LNCaP clone FGC (cell line): ENCODE data around the gene ACOT9.
A peak's percentile ranks its signal among the peaks of the same experiment; 100 is the strongest.

Experiments used
- DNase-seq: peaks from one replicate; pipeline ENCODE4 v3.0.0-alpha.2; 2011; ENCODE audit warnings: low read depth
- H3K4me3 ChIP-seq: 2 replicates; pipeline ENCODE4 v1.5.1; 2011; ENCODE audit warnings: mild to moderate bottlenecking, low read depth, low read length, control low read depth
- TF ChIP-seq, protein P1 (sequence below): IDR thresholded peaks from 2 replicates; pipeline ENCODE4 v1.5.1; 2012; ENCODE audit warnings: mild to moderate bottlenecking; ENCODE audit not compliant: control insufficient read depth, insufficient read depth; ENCODE audit errors: extremely low read depth

Gene ACOT9, protein sequence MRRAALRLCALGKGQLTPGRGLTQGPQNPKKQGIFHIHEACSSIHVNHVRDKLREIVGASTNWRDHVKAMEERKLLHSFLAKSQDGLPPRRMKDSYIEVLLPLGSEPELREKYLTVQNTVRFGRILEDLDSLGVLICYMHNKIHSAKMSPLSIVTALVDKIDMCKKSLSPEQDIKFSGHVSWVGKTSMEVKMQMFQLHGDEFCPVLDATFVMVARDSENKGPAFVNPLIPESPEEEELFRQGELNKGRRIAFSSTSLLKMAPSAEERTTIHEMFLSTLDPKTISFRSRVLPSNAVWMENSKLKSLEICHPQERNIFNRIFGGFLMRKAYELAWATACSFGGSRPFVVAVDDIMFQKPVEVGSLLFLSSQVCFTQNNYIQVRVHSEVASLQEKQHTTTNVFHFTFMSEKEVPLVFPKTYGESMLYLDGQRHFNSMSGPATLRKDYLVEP

DNA sequence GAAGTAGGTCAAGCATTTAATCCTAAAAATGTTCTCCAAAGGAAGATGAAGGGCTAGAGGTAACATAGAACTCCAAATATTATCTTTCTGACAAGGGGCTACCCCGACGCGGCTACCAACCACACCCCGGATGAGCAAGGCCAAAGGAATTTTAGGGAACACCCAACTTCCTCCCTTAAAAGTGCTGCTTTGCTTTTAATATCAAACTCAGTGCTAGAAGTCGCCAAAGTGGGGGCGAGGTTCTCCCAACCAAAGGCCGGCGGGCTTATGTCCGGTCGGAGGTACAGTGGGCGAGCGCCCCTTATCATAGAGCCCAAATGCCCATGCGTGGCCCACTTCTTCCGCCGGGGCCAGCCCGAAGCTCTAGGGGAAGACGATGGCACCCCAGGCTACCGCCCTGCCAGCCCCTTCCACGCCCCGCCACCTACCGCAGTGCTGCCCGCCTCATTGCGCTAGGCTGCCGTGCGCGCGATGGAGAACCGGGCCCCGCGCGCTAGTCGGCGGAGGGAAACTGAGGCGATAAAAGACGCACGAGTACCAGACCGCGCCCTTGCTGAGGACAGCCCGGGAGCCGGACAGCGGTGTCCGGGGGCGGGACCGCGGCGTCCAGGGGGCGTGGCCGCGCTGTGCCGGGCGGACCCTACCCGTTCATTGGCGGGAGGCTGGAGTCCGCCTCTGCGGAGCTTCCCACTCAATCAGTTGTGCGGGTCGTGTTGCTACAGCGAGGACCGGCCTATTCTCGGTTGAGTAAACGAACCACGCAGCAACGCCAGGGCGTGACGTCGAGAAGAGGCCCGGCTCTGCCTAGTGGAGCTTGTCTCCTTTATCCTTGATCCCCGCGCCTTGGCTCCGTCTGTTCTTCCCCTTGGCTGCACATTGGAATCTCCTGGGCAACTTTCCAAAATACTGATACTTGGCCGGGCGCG, at the start of gene ACOT9:
Gene ACOT9 (minus strand): TSS at position 580 of the 926 bp plus-strand sequence. CDS start 132 bp downstream, at position 448.
- peak; percentile 91 for DNase-seq
- TF ChIP-seq, protein P1, sequence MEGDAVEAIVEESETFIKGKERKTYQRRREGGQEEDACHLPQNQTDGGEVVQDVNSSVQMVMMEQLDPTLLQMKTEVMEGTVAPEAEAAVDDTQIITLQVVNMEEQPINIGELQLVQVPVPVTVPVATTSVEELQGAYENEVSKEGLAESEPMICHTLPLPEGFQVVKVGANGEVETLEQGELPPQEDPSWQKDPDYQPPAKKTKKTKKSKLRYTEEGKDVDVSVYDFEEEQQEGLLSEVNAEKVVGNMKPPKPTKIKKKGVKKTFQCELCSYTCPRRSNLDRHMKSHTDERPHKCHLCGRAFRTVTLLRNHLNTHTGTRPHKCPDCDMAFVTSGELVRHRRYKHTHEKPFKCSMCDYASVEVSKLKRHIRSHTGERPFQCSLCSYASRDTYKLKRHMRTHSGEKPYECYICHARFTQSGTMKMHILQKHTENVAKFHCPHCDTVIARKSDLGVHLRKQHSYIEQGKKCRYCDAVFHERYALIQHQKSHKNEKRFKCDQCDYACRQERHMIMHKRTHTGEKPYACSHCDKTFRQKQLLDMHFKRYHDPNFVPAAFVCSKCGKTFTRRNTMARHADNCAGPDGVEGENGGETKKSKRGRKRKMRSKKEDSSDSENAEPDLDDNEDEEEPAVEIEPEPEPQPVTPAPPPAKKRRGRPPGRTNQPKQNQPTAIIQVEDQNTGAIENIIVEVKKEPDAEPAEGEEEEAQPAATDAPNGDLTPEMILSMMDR, result no peak
- H3K4me3 ChIP-seq, result peak within 1 kb of the TSS; percentile 67

DNA sequence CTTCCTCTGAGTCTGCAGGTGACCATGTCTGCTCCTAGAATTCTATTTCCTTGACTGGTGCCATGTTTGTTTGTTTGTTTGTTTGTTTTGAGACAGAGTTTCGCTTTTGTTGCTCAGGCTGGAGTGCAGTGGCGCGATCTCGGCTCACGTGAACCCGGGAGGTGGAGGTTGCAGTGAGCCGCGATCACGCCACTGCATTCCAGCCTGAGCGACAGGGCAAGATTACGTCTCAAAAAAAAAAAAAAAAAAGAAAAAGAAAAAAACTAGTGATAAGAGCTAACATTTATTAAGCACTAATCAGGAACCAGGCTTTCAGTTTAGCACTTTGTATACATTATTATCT, 47.0 kb upstream of the ACOT9 start:
- no peak for DNase-seq
- no peak overlapping the region for H3K4me3 ChIP-seq
- TF ChIP-seq, protein P1, result no peak

DNA sequence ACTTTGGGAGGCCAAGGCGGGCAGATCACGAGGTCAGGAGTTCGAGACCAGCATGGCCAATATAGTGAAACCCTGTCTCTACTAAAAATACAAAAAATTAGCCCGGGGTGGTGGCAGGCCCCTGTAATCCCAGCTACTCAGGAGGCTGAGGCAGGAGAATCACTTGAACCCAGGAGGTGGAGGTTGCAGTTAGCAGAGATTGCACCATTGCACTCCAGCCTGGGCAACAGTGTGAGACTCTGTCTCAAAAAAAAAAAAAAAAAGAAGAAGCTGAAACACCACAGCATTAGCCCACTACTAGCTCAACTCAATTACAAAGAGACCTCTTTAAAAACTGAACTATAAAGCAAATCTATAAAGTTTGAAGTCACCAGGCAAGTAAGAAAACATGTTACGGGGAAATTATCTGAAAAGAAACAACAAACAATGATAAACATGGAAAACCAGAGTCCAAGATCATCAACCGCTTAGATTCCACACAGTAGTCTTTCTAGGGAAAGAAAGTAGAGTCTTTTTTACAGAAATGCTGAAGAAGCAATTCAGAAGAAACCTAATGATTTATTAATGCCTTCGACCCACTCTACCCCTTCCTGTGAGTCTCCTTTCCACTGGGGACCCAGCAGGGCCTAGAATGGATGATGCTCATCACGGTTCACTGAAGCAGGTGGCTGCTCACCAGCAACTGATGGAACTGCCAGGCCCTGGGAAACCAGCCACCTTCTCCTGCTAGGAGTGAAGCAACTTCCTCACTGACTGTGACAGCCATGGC, 46.5 kb upstream of the ACOT9 start:
- TF ChIP-seq, protein P1, result no peak

DNA sequence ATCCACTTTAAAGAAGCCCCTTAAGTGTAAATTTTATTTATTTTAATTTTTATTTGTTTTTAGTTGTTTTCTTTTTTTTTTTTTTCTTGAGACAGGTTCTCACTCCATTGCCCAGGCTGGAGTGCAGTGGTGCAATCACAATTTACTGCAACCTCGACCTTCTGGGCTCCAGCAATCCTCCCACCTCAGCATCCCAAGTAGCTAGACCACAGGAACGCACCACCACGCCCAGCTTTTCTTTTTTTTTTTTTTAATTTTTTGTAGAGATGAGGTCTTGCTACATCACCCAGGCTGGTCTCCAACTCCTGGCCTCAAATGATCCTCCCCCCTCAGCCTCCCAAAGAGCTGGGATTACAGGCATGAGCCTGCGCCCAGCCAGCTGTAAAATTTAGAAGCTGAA, 45.9 kb upstream of the ACOT9 start:
- no peak overlapping the region for H3K4me3 ChIP-seq
- TF ChIP-seq, protein P1, result no peak
- no peak for DNase-seq

More for the DNA sequence above, 46.5 kb upstream of the ACOT9 start:
- no peak overlapping the region for H3K4me3 ChIP-seq
- DNase-seq, result no peak

DNA sequence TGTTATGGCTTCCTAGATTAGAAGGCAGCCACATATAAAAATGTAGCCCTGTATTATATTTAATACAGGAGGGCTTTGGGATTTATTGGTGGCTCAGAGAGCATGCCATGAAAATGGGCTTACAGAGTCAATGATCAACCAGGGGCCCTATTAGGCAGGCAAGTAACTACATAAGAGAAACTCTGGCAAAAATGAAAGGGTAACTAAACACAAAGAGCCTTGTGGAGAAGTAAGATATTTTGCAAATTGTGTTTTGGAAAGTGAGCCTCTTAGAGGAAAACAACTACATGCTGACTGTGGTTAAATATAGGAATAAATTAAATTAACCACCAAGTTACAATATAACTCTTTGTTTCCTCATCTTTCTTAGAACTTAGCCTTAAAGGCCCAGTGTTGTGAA, 45.4 kb upstream of the ACOT9 start:
- no peak for DNase-seq
- no peak overlapping the region for H3K4me3 ChIP-seq
- TF ChIP-seq, protein P1, result no peak

DNA sequence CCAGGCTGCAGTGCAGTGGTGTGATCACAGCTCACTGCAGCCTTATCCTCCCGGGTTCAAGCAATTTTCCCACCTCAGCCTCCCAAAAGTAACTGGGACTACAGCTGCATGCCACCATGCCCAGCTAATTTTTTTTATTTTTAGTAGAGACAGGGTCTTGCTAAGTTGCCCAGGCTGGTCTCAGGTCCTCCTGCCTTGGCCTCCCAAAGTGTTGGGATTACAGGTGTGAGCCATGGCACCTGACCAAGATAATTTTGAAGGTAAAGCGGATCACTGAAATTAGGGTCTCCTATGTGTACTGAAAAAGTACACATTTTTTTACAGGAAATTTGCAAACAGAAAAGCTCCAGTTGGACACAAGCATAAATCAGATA, 44.7 kb upstream of the ACOT9 start:
- no peak overlapping the region for H3K4me3 ChIP-seq
- DNase-seq, result no peak
- TF ChIP-seq, protein P1, result no peak
